GM21526 (cell line): ENCODE results near the gene RAD9B.

Experiments
- ATAC-seq: cut with Tn5 transposase; IDR thresholded peaks from one replicate; pipeline ENCODE4 v1.9.1; 2021; ENCODE audit warnings: moderate library complexity; ENCODE audit not compliant: unreplicated experiment, low FRiP score

The RAD9B gene

DNA sequence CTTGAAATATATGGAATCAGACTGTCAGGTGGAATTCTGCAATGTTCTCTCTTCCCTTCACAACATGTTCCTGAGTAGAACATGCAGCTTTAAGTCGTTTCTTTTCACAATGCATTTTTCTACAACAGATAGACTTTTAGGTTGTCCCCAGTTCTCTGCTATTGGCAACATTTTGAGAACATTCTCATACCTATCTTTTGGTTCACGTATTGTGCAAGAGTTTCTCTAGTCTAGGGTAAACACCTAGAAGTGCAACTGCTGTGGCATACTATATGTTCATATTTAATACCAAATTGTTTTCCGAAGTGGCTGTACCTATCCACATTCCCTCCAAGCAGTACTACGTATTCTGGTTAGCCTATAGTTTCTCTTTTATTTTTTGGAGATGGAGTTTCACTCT lies 48.9 kb downstream of the RAD9B start:
- no peak for ATAC-seq
